Prostate gland (tissue), 2 donors: ENCODE results near the gene SHFL. TPM values are rescaled to one million over a fixed set of nuclear protein-coding genes. Genes with fewer than 3 reads are reported as not detected.

Experiments used
- DNase-seq: peaks from one replicate; pipeline ENCODE4 v3.0.0-alpha.2; 2019; ENCODE audit warnings: low spot score
- H3K27ac ChIP-seq, 2 donors: fragments of 200-600 bp; sonication (generic); 2 replicates each; pipeline ENCODE4 v1.5.1; 2017 to 2019
- H3K27me3 ChIP-seq: fragments of 200-600 bp; sonication (generic); replicated peaks from 2 replicates; pipeline ENCODE4 v1.5.1; 2019; ENCODE audit not compliant: insufficient read depth
- H3K36me3 ChIP-seq, 2 donors: fragments of 200-600 bp; sonication (generic); 1 replicate in 1 of 2; 2 replicates in 1 of 2; pipeline versions ENCODE4 v1.5.1 to v1.8.1; 2017 to 2019
- H3K4me1 ChIP-seq: fragments of 200-600 bp; sonication (generic); replicated peaks from 2 replicates; pipeline ENCODE4 v1.5.1; 2019
- H3K4me3 ChIP-seq, 2 donors: fragments of 200-600 bp; sonication (generic); 2 replicates each; pipeline ENCODE4 v1.5.1; 2017 to 2019
- H3K9me3 ChIP-seq: fragments of 200-600 bp; sonication (generic); 2 replicates; pipeline ENCODE4 v1.5.1; 2017
- CTCF ChIP-seq, 4 experiments: fragments of 200-600 bp in 2 of 4; fragments of 450-650 bp in 2 of 4; sonication (generic) in 2 of 4; IDR thresholded peaks; 1 replicate in 3 of 4; 2 replicates in 1 of 4; pipeline ENCODE4 v1.5.1; 2016 to 2019; ENCODE audit warnings: antibody characterized with exemption in 4 of 4, mild to moderate bottlenecking in 2 of 4, moderate library complexity in 2 of 4
- POLR2A ChIP-seq: fragments of 450-650 bp; IDR thresholded peaks from one replicate; pipeline ENCODE4 v1.6.1; 2016; ENCODE audit warnings: antibody characterized with exemption, mild to moderate bottlenecking
- POLR2AphosphoS5 ChIP-seq: sonication (generic); formaldehyde crosslinking; IDR thresholded peaks from one replicate; pipeline ENCODE4 v1.6.1; 2017; ENCODE audit warnings: antibody characterized with exemption
- WGBS: methylation state at CpG from one replicate; pipeline ENCODE4 v1.1.5; 2018; 5-methylcytosine and 5-hydroxymethylcytosine counted together
- intact Hi-C: fragments of 100-400 bp; cut with DNase I; formaldehyde crosslinking; loops from one replicate; pipeline ENCODE4 v1.14.2; 2022
- total RNA-seq, 2 donors: library from RNA; depleted of rRNA; stranded (reverse); fragments of >200 nt; gene quantifications; one replicate each; pipeline ENCODE4 v1.1.0, GENCODE V29; 2016

SHFL gene
- total RNA-seq = 10 to 100 TPM; 23.5 to 36.0 TPM

DNA sequence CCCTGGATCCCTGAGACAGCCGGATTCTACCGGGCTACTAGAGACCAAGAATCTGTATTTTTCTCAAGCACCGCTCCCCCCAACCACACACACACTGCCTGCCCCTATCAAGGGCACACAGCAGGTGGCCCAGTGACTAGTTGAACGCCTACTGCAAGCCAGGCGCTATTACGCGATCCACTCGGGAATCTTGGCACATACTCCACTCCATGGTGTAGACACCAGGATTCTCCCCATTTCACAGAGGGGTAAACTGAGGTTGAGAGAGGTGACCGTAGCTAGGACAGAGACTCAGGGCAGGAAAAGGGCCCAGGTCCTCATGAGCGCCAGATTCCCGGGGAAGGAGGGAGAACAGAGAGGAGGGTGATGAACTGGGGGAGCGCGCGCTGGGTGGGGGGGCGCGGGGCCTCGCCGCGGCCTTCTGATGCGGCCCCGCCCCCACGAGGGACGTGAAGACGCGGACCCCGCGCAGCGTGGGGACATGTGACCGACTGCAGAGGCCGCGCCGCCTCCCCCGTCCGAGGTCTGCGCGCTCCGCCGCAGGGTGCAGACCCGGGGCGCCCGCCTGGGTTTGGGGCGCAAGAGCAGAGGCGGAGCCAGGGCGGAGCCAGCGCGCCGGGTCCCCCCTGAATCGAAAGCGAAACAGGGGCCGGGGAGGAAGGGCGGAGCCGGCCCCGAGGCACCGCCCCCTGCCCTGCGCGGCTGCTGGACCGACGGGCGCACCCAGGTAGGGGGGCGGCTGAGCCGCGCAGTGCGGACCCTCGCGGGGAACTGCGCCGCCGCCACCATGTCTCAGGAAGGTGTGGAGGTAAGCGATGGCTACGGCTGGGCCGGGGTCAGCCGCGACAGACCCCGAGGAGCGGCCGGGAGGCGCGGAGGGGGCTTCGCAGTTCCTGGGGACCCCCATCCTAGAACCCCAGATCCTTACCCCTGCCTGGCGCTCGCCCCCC, at the start of gene SHFL:
TSS of gene SHFL (plus strand) at position 677 of the 950 bp plus-strand sequence. CDS start at position 788, 111 bp downstream.
- Histone ChIP-seq H3K27me3 (no peaks in the 10 kb centered on the region), H3K36me3 (no peaks in the 10 kb centered on the region), H3K4me3 (peak within 1 kb of the TSS; percentile 70 to 96), H3K4me1 (no peaks in the 10 kb centered on the region), H3K27ac (peak within 1 kb of the TSS; percentile 85 to 92), H3K9me3 (no peaks in the 10 kb centered on the region)
- DNase-seq = peak; percentile 64
- intact Hi-C loops = no loop called here
- 6% methylated on average over 44 of the region's 81 CpGs for WGBS
- TF ChIP-seq POLR2AphosphoS5 (peak; percentile 40), CTCF (IDR thresholded peaks at IDR 0.05) (peak in 1 of 4 experiments; percentile 17), POLR2A (peak; percentile 13)

- WGBS = 58% methylated on average over 5 of the region's 5 CpGs
- TF ChIP-seq CTCF (IDR thresholded peaks at IDR 0.05) = no peak
- no peak for TF ChIP-seq POLR2AphosphoS5
- TF ChIP-seq POLR2A = no peak
- intact Hi-C loops = no loop called here
- H3K36me3 ChIP-seq = no peaks in the 10 kb centered on the region
- H3K27ac ChIP-seq = no peak overlapping the region
- no peak overlapping the region for H3K4me3 ChIP-seq
- no peaks in the 10 kb centered on the region for H3K9me3 ChIP-seq
- no peak for DNase-seq
- peaks cover 3% of the 10 kb centered on the region for H3K27me3 ChIP-seq
- H3K4me1 ChIP-seq = no peaks in the 10 kb centered on the region
These were observed 49.5 kb upstream of the SHFL start for GRCh38 chr19:10036601-10037071.

DNA sequence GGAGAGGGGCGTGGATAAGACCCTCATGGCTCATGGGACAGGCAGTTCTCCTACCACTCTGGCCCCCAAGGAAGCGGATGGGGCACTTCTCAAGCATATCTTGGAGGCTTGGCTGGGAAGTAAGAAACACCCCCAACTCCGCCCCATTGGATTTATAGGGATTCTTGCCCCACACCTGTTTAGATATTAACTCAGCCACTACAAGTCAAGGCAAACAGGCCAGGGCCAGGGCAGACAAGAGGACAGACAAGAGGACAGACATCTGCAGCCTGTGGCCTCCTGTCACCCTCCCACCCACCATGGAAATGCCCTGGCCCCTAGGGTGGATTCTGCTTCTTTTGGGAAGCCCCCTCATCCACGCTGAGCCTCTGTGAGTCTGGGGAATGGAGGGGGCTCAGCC, 48.8 kb upstream of the SHFL start:
- H3K4me1 ChIP-seq = no peaks in the 10 kb centered on the region
- H3K27me3 ChIP-seq = peaks cover 3% of the 10 kb centered on the region
- DNase-seq = no peak
- 45% methylated on average over 4 of the region's 4 CpGs for WGBS
- no peaks in the 10 kb centered on the region for H3K9me3 ChIP-seq
- no peak for TF ChIP-seq CTCF (IDR thresholded peaks at IDR 0.05)
- no peak for TF ChIP-seq POLR2AphosphoS5
- no peak for TF ChIP-seq POLR2A
- intact Hi-C loops = no loop called here
- H3K36me3 ChIP-seq = no peaks in the 10 kb centered on the region
- H3K4me3 ChIP-seq = no peak overlapping the region
- no peak overlapping the region for H3K27ac ChIP-seq

- TF ChIP-seq CTCF (IDR thresholded peaks at IDR 0.05) = no peak
- TF ChIP-seq POLR2A = no peak
- TF ChIP-seq POLR2AphosphoS5 = no peak
- Histone ChIP-seq H3K4me1 (no peaks in the 10 kb centered on the region), H3K27ac (no peak overlapping the region), H3K27me3 (peaks cover 3% of the 10 kb centered on the region), H3K36me3 (no peaks in the 10 kb centered on the region), H3K4me3 (no peak overlapping the region), H3K9me3 (no peaks in the 10 kb centered on the region)
- intact Hi-C loops = no loop called here
- no peak for DNase-seq
- WGBS = 48% methylated on average over 5 of the region's 5 CpGs
These were observed 48.3 kb upstream of the SHFL start for GRCh38 chr19:10037809-10038208.
